ENCODE measurements around the gene TBCK.

TBCK gene

DNA sequence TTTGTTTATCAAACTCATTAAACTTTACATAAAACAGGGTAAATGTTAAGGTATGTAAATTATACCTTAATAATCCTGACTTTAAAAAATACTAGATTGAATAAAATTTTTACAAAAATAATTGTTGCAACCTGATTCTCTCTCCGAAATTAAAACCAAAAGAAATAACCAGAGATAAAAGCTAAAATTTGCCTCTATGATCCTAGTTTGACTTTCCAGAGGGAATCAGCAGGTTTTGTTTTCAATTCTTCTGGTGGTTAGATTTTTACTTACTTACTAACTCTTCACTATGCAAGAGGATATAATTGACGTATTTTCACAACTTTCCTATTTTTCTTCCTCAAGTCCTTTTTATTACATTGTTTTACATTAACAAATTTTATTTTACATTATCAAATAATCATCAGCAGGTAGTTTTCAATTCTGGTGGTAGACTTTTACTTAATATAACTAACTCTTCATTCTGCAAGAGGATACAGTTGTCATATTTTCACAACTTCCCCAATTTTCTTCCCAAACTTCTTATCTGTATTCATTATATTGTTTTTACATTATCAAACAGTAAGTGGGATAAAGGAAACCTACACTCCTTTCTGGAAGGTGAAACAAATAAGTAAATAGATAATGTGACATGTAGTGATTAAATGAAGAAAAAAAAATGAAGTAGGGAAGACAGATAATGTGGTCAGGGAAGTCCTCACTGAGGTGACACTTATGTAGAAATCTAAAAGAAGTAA lies 52.2 kb downstream of the TBCK start:
- Histone ChIP-seq H3K9me3 (no peaks in the 10 kb centered on the region), H3K4me3 (no peak overlapping the region), H3K27me3 (no peaks in the 10 kb centered on the region), H3K36me3 (no peaks in the 10 kb centered on the region), H3K27ac (no peak overlapping the region), H3K4me1 (peaks cover 0 to 4% (median 0%) of the 10 kb centered on the region in 4 donors)
- TF ChIP-seq, protein P1, sequence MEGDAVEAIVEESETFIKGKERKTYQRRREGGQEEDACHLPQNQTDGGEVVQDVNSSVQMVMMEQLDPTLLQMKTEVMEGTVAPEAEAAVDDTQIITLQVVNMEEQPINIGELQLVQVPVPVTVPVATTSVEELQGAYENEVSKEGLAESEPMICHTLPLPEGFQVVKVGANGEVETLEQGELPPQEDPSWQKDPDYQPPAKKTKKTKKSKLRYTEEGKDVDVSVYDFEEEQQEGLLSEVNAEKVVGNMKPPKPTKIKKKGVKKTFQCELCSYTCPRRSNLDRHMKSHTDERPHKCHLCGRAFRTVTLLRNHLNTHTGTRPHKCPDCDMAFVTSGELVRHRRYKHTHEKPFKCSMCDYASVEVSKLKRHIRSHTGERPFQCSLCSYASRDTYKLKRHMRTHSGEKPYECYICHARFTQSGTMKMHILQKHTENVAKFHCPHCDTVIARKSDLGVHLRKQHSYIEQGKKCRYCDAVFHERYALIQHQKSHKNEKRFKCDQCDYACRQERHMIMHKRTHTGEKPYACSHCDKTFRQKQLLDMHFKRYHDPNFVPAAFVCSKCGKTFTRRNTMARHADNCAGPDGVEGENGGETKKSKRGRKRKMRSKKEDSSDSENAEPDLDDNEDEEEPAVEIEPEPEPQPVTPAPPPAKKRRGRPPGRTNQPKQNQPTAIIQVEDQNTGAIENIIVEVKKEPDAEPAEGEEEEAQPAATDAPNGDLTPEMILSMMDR (IDR thresholded peaks at IDR 0.05), result no peak
- intact Hi-C loops (cut with DNase I; ENCODE audit: low total_unique reads), result loop anchor here (10.0 kb wide), 1 partner anchor 241 kb away; no protein-coding TSS in a partner anchor
- DNase-seq, result no peak

DNA sequence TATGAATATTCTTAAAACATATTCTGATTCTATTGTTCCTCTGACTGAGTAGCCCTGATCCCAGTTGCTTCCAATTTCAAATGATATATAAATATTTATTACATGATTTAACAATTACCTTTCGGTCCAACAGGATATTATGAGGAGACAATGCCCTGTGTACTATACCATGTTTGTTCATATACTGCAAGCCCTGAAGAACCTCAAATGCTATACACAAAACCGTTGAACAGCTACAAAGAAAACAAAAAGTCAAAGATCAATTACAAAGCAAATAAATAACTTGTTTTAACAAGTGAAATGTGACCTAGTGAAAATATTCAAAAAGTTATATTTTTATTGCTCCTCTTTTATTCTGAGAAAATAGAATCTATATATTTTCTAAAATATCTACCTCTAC lies 54.0 kb downstream of the TBCK start:
- Histone ChIP-seq H3K4me1 (peaks cover 0 to 11% (median 0%) of the 10 kb centered on the region in 4 donors), H3K9me3 (no peaks in the 10 kb centered on the region), H3K27ac (no peak overlapping the region), H3K27me3 (no peaks in the 10 kb centered on the region), H3K4me3 (no peak overlapping the region), H3K36me3 (no peaks in the 10 kb centered on the region)
- no peak for DNase-seq
- intact Hi-C loops (cut with DNase I; ENCODE audit: low total_unique reads), result loop anchor here (10.0 kb wide), 1 partner anchor 243 kb away; no protein-coding TSS in a partner anchor
- TF ChIP-seq, protein P1 (IDR thresholded peaks at IDR 0.05), result no peak

DNA sequence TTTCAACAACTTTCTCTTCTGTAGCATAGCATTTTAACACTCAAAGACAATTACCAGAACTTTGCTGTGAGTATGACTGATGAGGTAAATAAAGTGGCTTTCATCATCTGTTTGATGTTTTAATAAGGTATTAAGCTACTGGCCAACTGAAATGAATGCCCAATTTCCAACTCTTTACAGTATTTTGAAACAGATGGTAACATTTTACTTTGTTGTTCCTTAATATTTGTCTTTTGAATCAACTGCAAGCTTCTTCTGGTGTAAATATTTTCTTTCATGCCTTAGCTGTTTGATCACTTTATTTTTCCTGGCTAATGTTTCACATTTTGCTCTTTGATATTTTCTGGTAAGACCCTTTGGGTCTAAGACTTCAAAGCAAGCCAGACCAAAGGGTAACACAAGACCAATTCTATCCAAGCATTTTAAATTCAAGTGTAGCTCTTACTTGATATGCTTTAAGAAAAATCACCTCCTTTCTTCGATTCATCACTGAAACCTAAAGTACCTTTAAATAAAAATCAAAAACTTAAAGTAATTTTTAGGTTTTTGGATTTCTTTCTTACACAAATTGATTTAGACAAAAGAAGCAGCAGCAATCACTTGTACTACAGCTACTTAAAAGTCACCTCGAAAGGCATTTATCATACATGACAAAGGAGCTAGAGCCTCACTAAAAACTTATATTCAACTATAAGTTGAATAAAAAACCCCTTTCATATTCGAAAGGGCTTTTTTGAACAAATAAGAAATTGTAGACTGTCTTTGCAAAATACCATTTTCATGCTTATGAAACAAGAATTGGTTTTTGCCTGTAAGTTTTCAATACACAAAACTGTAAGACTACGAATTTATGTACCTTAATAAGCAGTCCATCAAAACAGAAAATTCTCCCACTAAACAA lies 57.6 kb downstream of the TBCK start:
- DNase-seq, result no peak
- intact Hi-C loops (cut with DNase I; ENCODE audit: low total_unique reads), result no loop called here
- Histone ChIP-seq H3K9me3 (no peaks in the 10 kb centered on the region), H3K27me3 (no peaks in the 10 kb centered on the region), H3K36me3 (peaks cover 11 to 15% (median 13%) of the 10 kb centered on the region in 3 donors), H3K27ac (no peak overlapping the region), H3K4me1 (peaks cover 0 to 11% (median 0%) of the 10 kb centered on the region in 4 donors), H3K4me3 (no peak overlapping the region)
- TF ChIP-seq, protein P1 (IDR thresholded peaks at IDR 0.05), result no peak

DNA sequence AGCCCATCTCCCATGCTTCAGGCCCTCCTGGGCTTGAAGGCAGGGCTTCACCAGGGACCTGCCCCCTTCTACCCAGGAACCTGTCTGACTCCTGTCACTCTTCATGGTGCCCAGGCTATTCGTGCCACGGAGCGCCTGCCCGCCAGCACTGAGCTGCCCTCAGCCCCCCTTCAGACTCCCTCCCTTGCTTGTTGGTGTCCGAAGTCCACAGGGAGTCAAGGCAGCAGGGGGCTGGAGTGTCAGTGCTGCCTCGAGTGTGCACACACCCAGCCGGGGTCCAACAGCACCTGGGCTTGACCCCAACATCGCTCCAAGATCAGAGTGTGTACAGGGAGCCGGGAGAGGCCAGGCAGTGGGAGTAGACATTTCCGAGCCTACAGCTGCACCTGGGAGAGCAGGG lies 59.8 kb downstream of the TBCK start:
- no peak overlapping the region for H3K4me3 ChIP-seq
- no peaks in the 10 kb centered on the region for H3K27me3 ChIP-seq
- H3K4me1 ChIP-seq, result peaks cover 0 to 11% (median 0%) of the 10 kb centered on the region in 4 donors
- intact Hi-C loops (cut with DNase I; ENCODE audit: low total_unique reads), result no loop called here
- H3K9me3 ChIP-seq, result no peaks in the 10 kb centered on the region
- no peak overlapping the region for H3K27ac ChIP-seq
- DNase-seq, result no peak
- TF ChIP-seq, protein P1 (IDR thresholded peaks at IDR 0.05), result no peak
- peaks cover 11 to 16% (median 13%) of the 10 kb centered on the region in 3 donors for H3K36me3 ChIP-seq

DNA sequence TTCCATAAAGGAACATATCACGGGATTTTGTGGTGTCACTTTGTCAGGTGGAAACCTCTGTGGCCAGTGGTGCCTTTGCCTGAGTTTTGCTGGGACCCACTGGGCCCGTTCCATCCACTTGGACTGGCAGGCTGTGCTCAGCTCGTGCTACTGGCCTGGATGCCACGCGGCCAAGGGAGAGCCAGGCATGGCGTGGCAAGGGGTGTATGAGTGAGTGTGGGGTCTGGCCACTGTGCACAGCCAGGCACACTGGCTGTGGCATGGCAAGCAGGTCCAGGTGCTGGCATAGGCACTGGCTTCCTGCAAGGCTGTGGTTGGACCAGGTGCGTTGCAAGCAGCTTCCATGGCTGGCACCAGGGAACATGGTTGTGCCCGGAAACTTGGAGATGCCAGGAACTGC lies 60.8 kb downstream of the TBCK start:
- Histone ChIP-seq H3K27ac (no peak overlapping the region), H3K4me1 (peaks cover 0 to 11% (median 0%) of the 10 kb centered on the region in 4 donors), H3K4me3 (no peak overlapping the region), H3K9me3 (no peaks in the 10 kb centered on the region), H3K27me3 (no peaks in the 10 kb centered on the region), H3K36me3 (peaks cover 14 to 25% (median 19%) of the 10 kb centered on the region in 3 donors)
- TF ChIP-seq, protein P1 (IDR thresholded peaks at IDR 0.05), result no peak
- intact Hi-C loops (cut with DNase I; ENCODE audit: low total_unique reads), result no loop called here
- DNase-seq, result no peak
